A673 (cell line): ENCODE measurements around the gene MYOZ2.

Source experiments
- EZH2 ChIP-seq: fragments of 200-600 bp; sonication (generic); IDR thresholded peaks from 2 replicates; pipeline ENCODE4 v1.6.1; 2017; ENCODE audit warnings: borderline replicate concordance, low read depth, mild to moderate bottlenecking, mixed read lengths, antibody characterized with exemption, low read length; ENCODE audit not compliant: poor library complexity, severe bottlenecking
- TF ChIP-seq, protein P1 (sequence below): fragments of 300-800, 200-600 bp; sonication (generic); conservative IDR thresholded peaks from 2 replicates; pipeline ENCODE4 v1.5.1; 2017; ENCODE audit warnings: low read depth, mild to moderate bottlenecking, antibody characterized with exemption, low read length, moderate library complexity, mixed read lengths

DNA sequence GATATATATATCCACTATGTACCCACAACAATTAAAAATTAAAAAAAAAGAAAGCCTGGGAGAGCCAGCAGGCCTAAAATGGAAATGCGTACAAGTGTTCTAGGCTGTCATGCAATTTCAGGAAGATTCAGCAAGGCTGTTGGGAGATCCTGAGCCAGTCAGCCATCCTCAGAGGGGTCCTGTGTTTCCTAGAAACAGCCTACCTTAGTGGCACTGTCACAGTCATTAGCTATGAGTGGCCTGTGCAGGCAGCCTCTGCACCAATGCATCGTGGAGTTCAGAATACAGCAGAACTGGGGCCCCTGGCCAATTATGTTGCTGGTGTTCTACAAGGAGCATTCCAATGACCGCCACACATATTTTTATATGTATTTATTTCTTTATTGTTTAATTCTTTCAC, 55.9 kb downstream of the MYOZ2 start:
- TF ChIP-seq, protein P1, sequence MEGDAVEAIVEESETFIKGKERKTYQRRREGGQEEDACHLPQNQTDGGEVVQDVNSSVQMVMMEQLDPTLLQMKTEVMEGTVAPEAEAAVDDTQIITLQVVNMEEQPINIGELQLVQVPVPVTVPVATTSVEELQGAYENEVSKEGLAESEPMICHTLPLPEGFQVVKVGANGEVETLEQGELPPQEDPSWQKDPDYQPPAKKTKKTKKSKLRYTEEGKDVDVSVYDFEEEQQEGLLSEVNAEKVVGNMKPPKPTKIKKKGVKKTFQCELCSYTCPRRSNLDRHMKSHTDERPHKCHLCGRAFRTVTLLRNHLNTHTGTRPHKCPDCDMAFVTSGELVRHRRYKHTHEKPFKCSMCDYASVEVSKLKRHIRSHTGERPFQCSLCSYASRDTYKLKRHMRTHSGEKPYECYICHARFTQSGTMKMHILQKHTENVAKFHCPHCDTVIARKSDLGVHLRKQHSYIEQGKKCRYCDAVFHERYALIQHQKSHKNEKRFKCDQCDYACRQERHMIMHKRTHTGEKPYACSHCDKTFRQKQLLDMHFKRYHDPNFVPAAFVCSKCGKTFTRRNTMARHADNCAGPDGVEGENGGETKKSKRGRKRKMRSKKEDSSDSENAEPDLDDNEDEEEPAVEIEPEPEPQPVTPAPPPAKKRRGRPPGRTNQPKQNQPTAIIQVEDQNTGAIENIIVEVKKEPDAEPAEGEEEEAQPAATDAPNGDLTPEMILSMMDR, result no peak
- TF ChIP-seq EZH2, result no peak
